Neural crest cell (in vitro differentiated cells): ENCODE data around the gene EFCAB9. TPM values are rescaled to one million over a fixed set of nuclear protein-coding genes. Genes with fewer than 3 reads are reported as not detected.

Experiments used
- DNase-seq: peaks from one replicate; pipeline ENCODE4 v3.0.0; 2021; ENCODE audit warnings: low read depth, mixed read lengths, low spot score
- H3K27ac Mint-ChIP-seq: one replicate; pipeline ENCODE4 v1.8.0; 2021; ENCODE audit warnings: mild to moderate bottlenecking, mixed read lengths; ENCODE audit not compliant: unreplicated experiment
- H3K27me3 Mint-ChIP-seq: 2 replicates; pipeline ENCODE4 v1.8.0; 2021; ENCODE audit warnings: low read depth, mild to moderate bottlenecking, mixed read lengths
- H3K36me3 Mint-ChIP-seq: 2 replicates; pipeline ENCODE4 v1.8.0; 2021; ENCODE audit warnings: low read depth, mild to moderate bottlenecking, mixed read lengths
- H3K4me1 Mint-ChIP-seq: 2 replicates; pipeline ENCODE4 v1.8.0; 2021; ENCODE audit warnings: mixed read lengths
- H3K4me3 Mint-ChIP-seq: one replicate; pipeline ENCODE4 v1.8.0; 2021; ENCODE audit warnings: mild to moderate bottlenecking, mixed read lengths
- H3K9me3 Mint-ChIP-seq: 2 replicates; pipeline ENCODE4 v1.8.0; 2021; ENCODE audit warnings: mixed read lengths
- total RNA-seq: library from RNA; stranded (reverse); gene quantifications from 2 replicates; pipeline ENCODE4 v1.2.1, GENCODE V29; 2021
- TF ChIP-seq, protein P1 (sequence below): fragments of 200-600 bp; sonication (generic); conservative IDR thresholded peaks from 2 replicates; pipeline ENCODE4 v1.5.0; 2021; ENCODE audit warnings: antibody characterized with exemption, mild to moderate bottlenecking

Gene EFCAB9
- total RNA-seq, 1 donor from 2014 or later: 0.37 TPM

DNA sequence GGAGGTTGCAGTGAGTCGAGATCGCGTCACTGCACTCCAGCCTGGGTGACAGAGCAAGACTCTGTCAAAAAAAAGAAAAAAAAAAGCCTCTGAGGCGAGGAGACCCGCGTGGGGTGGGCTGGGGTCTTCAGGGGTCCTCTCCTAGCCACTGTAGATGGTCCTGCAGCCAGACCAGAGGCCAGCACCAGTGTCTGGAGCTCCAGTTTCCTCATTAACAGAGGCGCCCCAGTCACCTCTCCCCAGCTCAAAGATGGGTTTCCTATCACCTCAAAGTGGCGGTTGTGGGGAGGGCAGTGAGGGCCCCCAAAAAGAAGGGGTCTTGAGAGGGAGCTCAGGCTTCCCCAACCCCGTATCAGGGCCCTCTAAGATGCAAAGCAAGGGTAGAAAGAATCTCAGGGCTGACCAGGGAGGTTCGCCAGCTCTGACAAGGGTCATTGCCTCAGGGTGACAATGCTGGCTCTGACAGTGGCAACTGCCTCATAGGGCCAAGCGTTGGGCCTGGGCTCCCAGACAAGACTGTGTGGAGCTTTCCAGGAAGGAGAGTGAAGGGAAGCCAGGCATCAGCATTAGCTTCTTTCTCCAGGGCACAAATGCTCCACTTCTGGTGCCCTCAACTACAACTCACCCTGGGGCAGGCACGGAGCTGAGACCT, 20.9 kb upstream of the EFCAB9 start:
- no peaks in the 10 kb centered on the region for H3K9me3 Mint-ChIP-seq
- H3K4me3 Mint-ChIP-seq: peak overlapping the region; percentile 78
- H3K36me3 Mint-ChIP-seq: peaks cover 5% of the 10 kb centered on the region
- peak; percentile 22 for DNase-seq
- TF ChIP-seq, protein P1, sequence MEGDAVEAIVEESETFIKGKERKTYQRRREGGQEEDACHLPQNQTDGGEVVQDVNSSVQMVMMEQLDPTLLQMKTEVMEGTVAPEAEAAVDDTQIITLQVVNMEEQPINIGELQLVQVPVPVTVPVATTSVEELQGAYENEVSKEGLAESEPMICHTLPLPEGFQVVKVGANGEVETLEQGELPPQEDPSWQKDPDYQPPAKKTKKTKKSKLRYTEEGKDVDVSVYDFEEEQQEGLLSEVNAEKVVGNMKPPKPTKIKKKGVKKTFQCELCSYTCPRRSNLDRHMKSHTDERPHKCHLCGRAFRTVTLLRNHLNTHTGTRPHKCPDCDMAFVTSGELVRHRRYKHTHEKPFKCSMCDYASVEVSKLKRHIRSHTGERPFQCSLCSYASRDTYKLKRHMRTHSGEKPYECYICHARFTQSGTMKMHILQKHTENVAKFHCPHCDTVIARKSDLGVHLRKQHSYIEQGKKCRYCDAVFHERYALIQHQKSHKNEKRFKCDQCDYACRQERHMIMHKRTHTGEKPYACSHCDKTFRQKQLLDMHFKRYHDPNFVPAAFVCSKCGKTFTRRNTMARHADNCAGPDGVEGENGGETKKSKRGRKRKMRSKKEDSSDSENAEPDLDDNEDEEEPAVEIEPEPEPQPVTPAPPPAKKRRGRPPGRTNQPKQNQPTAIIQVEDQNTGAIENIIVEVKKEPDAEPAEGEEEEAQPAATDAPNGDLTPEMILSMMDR: no peak
- no peaks in the 10 kb centered on the region for H3K27me3 Mint-ChIP-seq
- peak overlapping the region; percentile 35 for H3K27ac Mint-ChIP-seq
- H3K4me1 Mint-ChIP-seq: peaks cover 62% of the 10 kb centered on the region

DNA sequence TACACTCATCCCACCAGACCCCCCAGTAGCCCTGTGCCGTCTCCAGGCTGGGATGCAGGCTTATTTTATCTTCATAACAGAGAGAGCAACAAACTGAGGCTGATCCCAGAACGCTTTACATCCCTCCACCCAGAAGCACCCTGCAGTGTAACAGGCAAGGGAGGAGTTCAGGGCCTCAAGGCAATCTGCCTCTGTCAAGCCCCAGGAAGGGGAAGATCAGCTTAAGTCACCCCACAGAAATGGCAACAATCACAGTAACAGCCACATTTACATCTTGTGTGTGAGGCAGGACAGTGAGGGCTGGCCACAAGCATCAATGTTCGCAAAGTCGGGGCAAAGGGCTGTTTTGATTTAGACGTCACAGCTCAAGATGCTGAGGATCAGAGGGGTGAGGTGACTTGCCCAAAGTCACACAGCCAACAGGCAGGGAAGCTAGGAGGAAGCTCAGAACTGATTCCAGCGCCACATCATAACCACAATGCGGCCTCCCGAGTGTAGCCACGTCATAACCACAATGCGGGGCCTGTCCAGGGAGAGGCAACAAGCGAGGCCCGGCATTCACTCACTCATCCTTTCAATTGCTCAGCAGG, 20.3 kb upstream of the EFCAB9 start:
- Mint-ChIP-seq H3K36me3 (peaks cover 5% of the 10 kb centered on the region), H3K27me3 (no peaks in the 10 kb centered on the region), H3K27ac (peak overlapping the region; percentile 47), H3K9me3 (no peaks in the 10 kb centered on the region), H3K4me3 (peak overlapping the region; percentile 78), H3K4me1 (peaks cover 65% of the 10 kb centered on the region)
- TF ChIP-seq, protein P1: no peak
- DNase-seq: no peak

DNA sequence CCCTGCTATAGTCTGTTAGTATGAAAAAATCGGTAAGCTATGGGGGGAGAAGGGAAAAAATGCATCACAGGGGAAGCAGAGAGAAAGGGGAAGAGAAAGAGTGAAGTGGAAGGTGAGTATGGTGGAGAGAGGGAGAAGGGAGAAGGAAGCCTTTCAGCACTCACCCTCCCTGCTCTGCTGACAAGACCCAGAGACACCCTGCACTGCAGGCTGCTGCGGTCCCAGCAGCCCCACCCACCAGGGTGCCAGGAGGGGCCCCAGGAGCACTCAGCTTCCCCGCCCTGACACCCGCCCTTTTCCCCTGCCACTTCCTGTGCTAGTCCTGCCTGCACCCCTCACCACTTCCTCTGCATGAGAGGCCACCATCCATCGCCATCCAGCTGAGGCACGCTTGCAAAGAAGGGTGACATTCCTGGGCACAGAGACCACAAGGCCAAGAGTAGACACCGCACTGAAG, 18.7 kb upstream of the EFCAB9 start:
- H3K27me3 Mint-ChIP-seq: no peaks in the 10 kb centered on the region
- TF ChIP-seq, protein P1: no peak
- peak overlapping the region; percentile 73 for H3K27ac Mint-ChIP-seq
- H3K4me1 Mint-ChIP-seq: peaks cover 64% of the 10 kb centered on the region
- peaks cover 1% of the 10 kb centered on the region for H3K36me3 Mint-ChIP-seq
- no peak for DNase-seq
- peak overlapping the region; percentile 13 for H3K4me3 Mint-ChIP-seq
- H3K9me3 Mint-ChIP-seq: no peaks in the 10 kb centered on the region

DNA sequence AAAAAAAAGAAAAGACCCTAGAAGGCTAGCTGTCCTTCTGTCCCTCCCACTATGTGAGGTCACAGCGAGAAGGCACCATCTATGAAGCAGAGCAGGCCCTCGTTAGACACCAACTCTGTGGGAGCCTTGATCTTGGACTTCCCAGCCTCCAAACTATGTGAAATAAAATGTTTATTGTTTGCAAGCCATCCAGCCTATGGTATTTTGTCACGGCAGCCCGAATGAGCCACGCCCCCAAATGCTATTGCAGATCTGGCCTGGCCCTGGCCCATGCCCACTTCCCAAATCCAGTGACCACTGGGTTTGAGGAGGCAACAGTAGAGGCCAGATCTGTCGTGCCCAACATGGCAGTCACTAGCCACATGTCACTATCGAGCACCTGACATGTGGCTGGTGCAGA, 16.8 kb upstream of the EFCAB9 start:
- TF ChIP-seq, protein P1: no peak
- H3K4me3 Mint-ChIP-seq: no peak overlapping the region
- no peaks in the 10 kb centered on the region for H3K9me3 Mint-ChIP-seq
- H3K4me1 Mint-ChIP-seq: peaks cover 60% of the 10 kb centered on the region
- no peak overlapping the region for H3K27ac Mint-ChIP-seq
- H3K27me3 Mint-ChIP-seq: no peaks in the 10 kb centered on the region
- DNase-seq: no peak
- peaks cover 5% of the 10 kb centered on the region for H3K36me3 Mint-ChIP-seq

DNA sequence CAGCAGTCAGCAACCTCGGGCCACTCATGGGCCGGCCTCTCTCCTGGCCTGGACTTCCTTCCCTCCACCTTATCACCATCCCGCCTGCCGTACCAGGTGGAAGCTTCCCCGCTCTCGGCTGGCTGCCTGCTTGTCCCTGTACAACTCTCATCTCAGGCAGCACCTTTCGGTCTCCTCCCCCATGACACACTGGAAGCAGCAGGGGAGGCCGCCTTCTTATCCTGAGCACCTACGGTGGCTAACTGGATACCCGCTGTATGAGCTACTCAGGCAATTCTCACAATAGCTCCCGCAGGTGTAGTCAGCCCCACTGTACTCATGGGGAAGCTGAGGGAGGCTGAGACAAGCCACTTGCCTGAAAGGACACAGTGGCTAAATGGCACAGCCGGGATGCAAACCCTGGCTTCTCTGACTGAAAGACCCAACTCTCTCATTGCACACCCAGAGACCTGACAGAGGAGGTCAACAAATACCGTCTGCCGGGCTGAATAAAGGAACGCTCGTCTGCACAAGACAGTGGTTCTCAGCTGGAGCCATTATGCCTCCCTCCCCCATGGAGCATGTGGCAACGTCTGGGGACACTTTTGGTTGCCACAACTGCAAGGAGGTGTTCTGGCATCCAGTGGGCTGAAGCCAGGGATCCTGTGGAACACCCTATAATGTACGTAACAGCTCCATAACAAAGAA, 15.5 kb upstream of the EFCAB9 start:
- no peaks in the 10 kb centered on the region for H3K27me3 Mint-ChIP-seq
- H3K4me1 Mint-ChIP-seq: peaks cover 55% of the 10 kb centered on the region
- H3K4me3 Mint-ChIP-seq: peak overlapping the region; percentile 63
- no peak for DNase-seq
- TF ChIP-seq, protein P1: no peak
- H3K27ac Mint-ChIP-seq: peak overlapping the region; percentile 93
- peaks cover 5% of the 10 kb centered on the region for H3K36me3 Mint-ChIP-seq
- no peaks in the 10 kb centered on the region for H3K9me3 Mint-ChIP-seq
